H54 (cell line): ENCODE data around the gene ATXN1.

Source experiments
- DNase-seq: peaks from one replicate; pipeline ENCODE4 v3.0.0; 2011; ENCODE audit warnings: low spot score, mixed read lengths; ENCODE audit not compliant: insufficient read length
- FAIRE-seq: peaks from 3 replicates; lab custom pipeline; 2011; peaks lifted over from hg19 to GRCh38; lab: Jason Lieb, UNC
- POLR2A ChIP-seq: IDR thresholded peaks from 2 replicates; pipeline ENCODE4 v1.6.1; 2011; ENCODE audit warnings: low read depth, mild to moderate bottlenecking, low read length

Gene ATXN1

DNA sequence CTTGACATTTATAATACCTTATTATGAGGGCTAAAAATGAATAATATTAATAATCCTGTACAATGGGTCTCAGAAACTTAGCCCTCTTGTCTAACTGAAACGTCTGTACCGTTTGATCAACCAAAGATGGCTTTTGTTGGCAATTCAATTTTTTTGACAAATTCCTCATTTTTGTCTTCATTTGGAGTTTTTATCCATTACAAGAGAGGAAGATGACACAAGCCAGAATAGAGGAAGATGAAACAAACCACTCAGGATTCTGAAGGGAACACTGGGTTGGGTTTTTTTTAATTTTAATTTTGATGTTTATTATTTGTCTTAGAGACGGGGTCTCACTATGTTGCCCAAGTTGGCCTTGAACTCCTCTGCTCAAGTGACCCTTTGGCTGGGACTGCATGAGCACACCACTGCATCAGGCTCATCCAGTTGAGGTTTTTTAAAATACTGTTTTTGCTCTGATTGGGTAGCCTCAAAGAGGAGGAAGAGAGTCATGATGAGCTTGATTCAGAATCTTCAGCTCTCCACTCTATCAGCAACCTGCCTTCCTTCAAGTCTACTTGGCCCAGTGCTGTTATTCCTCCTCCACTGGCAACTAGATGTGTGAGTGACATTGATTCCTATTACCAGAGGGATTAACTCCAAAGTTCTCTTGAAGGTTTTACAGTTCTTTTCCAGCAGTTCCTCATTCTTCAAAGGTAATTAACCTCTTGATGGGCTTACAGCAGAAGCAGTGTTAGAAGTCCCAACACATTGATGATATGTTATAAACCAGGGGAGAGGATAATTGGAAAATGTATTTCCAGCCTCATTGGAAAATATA is 71.3 kb downstream of the ATXN1 start:
- no peak for DNase-seq
- no peak for FAIRE-seq
- no peak for TF ChIP-seq POLR2A

- no peak for TF ChIP-seq POLR2A
- FAIRE-seq, result peak; percentile 95
- no peak for DNase-seq
Measured at GRCh38 chr6:16688984-16689636, 72.2 kb downstream of the ATXN1 start.

GRCh38 chr6:16688436-16688835 is 72.8 kb downstream of the ATXN1 start:
- TF ChIP-seq POLR2A, result no peak
- FAIRE-seq (no peak), DNase-seq (no peak)

- no peak for TF ChIP-seq POLR2A
- DNase-seq (no peak), FAIRE-seq (no peak)
Measured at GRCh38 chr6:16687045-16687444, 74.2 kb downstream of the ATXN1 start.

DNA sequence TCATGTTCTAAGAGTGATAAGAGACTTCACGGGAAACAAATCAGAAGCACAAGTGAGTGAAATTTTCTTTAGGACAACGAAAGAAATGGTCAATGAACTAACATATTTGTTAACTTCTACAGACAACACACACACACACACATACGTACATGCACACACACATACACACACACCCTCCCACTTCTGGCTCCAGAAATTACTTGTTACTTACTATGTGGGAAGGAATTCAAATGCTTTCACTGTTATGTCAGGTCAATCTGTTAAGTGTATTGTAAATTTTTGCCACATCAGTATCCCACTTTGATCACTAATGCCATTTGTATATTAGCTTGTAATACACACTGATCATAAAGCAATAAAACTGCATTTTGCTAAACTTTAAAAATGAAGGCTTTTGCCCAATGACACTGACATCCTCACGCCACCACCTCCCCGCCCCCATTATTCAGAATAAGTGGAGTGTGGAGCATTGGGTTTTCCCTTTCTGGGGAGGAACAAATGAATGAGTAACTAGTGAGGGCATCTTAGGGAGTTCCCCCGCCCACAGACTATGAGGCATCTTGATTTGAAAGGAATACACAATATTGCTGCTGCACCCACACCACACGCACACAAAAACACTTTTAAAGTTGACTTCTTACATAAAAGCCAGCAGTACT is 76.2 kb downstream of the ATXN1 start:
- FAIRE-seq (peak; percentile 77), DNase-seq (no peak)
- no peak for TF ChIP-seq POLR2A

DNA sequence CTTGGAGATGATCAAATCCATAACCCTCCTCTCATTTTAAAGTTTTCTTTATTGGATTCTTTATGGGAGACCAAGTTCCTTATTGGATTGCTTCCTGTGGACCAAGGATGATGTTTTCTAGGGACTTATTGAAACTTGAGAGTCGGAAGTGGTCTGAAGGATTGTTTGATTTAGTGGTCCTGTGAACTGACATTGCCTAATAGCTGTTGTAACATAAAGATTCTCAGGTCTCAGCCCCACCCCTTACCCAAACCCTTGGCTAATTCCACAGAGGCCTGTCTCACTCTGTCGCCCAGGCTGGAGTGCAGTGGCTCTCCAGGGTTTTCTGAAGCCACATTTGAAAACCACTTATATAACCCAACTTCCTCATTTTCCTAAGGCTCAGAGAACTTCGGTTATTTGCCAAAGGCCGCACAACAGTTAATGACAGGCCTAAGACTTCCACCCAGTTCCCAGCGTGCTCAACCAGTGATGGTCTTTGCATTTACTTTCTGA is 77.0 kb downstream of the ATXN1 start:
- FAIRE-seq (no peak), DNase-seq (no peak)

GRCh38 chr6:16683641-16684194 is 77.5 kb downstream of the ATXN1 start:
- FAIRE-seq (peak; percentile 99), DNase-seq (no peak)
- TF ChIP-seq POLR2A, result no peak

More for the DNA sequence above, 77.0 kb downstream of the ATXN1 start:
- no peak for TF ChIP-seq POLR2A

DNA sequence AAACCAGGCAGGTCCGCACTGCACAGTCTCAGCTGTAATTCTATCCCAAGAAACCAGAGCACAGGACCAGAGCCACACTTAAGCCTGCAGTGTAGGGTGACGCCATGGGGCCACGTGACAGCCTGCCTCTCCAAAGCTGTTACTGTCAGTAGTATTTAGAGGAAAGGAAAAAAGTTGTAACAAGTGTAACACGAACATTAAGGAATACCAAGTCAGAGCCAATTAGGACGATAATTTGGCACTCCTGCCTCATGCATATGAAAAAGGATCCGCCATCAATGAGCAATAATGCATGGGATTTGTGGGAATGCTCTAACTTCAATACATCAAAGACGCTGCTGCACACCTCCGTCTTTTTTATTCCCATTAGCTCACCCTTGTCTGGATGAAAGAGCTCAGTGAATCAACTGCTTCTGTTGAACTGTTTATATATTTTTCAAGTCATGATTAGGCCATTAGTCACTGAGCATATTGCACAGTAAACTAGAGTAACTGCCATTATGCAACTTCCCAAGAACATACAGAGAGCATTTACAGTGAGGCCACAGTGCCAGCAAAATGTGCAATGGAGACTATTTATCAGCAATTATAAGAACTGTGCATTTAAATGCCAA is 79.9 kb downstream of the ATXN1 start:
- peak; percentile 97 for FAIRE-seq
- peak; percentile 42 for DNase-seq
- no peak for TF ChIP-seq POLR2A

- no peak for TF ChIP-seq POLR2A
- no peak for DNase-seq
- FAIRE-seq, result no peak
Measured at GRCh38 chr6:16679050-16679449, 82.2 kb downstream of the ATXN1 start.

DNA sequence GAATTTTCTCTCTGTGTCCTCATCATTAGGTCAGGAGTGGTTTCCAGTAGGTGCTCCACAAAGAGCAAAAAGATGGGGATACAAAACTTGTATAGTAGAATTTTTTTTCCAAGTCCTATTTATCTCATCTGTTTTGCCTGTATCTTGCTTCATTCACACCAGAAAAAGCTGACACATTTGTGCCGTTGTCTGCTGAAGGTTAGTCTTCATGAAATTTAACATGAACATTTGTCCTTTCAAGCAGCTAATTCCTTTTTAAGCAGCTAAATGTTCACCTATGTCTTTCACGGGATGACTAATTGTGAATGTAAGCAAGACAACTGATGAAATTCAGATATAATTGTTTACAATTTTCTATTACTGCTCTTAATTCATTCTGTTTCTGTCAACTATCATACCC is 83.8 kb downstream of the ATXN1 start:
- peak; percentile 57 for FAIRE-seq
- TF ChIP-seq POLR2A, result no peak
- DNase-seq, result no peak

- no peak for DNase-seq
- peak; percentile 83 for FAIRE-seq
- no peak for TF ChIP-seq POLR2A
Measured at GRCh38 chr6:16676978-16677377, 84.3 kb downstream of the ATXN1 start.

- TF ChIP-seq POLR2A, result no peak
- DNase-seq (no peak), FAIRE-seq (peak; percentile 60)
Measured at GRCh38 chr6:16676376-16676775, 84.9 kb downstream of the ATXN1 start.

- DNase-seq, result no peak
- TF ChIP-seq POLR2A, result no peak
- peak; percentile 43 for FAIRE-seq
Measured at GRCh38 chr6:16674801-16675392, 86.4 kb downstream of the ATXN1 start.
